Psoas muscle (tissue), 8 donors: ENCODE measurements around the gene PUM1. TPM values are rescaled to one million over a fixed set of nuclear protein-coding genes. Genes with fewer than 3 reads are reported as not detected.
A peak's percentile ranks its signal among the peaks of the same experiment; 100 is the strongest.

Experiments used
- ATAC-seq, 4 donors: fragments of 200-7000 bp; cut with Tn5 transposase; one replicate each; pipeline ENCODE4 v1.9.1; 2020; ENCODE audit warnings: moderate library complexity in 3 of 4, mild to moderate bottlenecking in 2 of 4
- DNase-seq, 2 donors: peaks; one replicate each; pipeline ENCODE4 v3.0.0-alpha.2; 2020
- H3K27ac ChIP-seq: fragments of 200-600 bp; one replicate; pipeline ENCODE4 v1.8.0; 2022
- H3K27me3 ChIP-seq, 3 donors: fragments of 200-600 bp in 1 of 3; one replicate each; pipeline versions ENCODE4 v1.6.1 to v1.8.0; 2013 to 2022; ENCODE audit warnings: low read length in 2 of 3, mild to moderate bottlenecking in 2 of 3, moderate library complexity in 1 of 3; ENCODE audit not compliant: insufficient read depth in 3 of 3
- H3K36me3 ChIP-seq, 2 donors: fragments of 200-600 bp in 1 of 2; one replicate each; pipeline versions ENCODE4 v1.6.1 to v1.8.0; 2013 to 2022; ENCODE audit warnings: low read depth in 1 of 2, mild to moderate bottlenecking in 1 of 2, moderate library complexity in 1 of 2; ENCODE audit not compliant: insufficient read depth in 1 of 2
- H3K4me1 ChIP-seq: fragments of 200-600 bp; one replicate; pipeline ENCODE4 v1.8.0; 2022
- H3K4me3 ChIP-seq: fragments of 200-600 bp; one replicate; pipeline ENCODE4 v1.8.0; 2022; ENCODE audit warnings: mild to moderate bottlenecking
- H3K9me3 ChIP-seq: fragments of 200-600 bp; one replicate; pipeline ENCODE4 v1.8.0; 2022
- WGBS, 3 donors: extraction: QIAGEN DNeasy Blood & Tissue Kit; methylation state at CpG; one replicate each; pipeline versions ENCODE4 v1.1.6 to v1.1.7; 2013; 5-methylcytosine and 5-hydroxymethylcytosine counted together
- intact Hi-C, 2 donors: fragments of 100-400 bp; cut with DNase I; formaldehyde crosslinking; loops; one replicate each; pipeline versions ENCODE4 v1.11.0 to v1.14.2; 2022
- polyA plus RNA-seq, 3 donors: library from polyadenylated mRNA; stranded (reverse); fragments of 200-250 nt; gene quantifications; one replicate each; pipeline ENCODE4 v1.2.3, GENCODE V29; 2013
- total RNA-seq, 4 donors: library from RNA; stranded (reverse); fragmentation: NEBNext Ultra II Directional in 2 of 4; extraction: Animal tissue kit (Norgen Biotek cat#: 25700) in 2 of 4; gene quantifications; one replicate each; pipeline versions ENCODE4 v1.2.1 to v1.2.4, GENCODE V29; 2021 to 2023
- TF ChIP-seq, protein P1 (sequence below): fragments of 200-600 bp; IDR thresholded peaks from one replicate; pipeline ENCODE4 v1.8.0; 2022; ENCODE audit warnings: antibody characterized with exemption
- donor health status: healthy with polysubstance abuse.
- donor health status: DM: no; HTN: no; CAD: no; lungs with moderate emphysema.
- donor health status: Bipolar disorder and iron deficiency.
- donor health status: healthy.
- donor health status: DM: yes; HTN: yes; CAD: no.
- donor health status: DM: no; HTN: no; CAD: no.
- donor health status: DM: no; HTN: no; CAD: no.
- donor health status: DM: yes; HTN: yes; CAD: no.

The PUM1 gene
- total and polyA plus RNA-seq, 7 donors = 16.8 to 93.4 (median 80.0) TPM

DNA sequence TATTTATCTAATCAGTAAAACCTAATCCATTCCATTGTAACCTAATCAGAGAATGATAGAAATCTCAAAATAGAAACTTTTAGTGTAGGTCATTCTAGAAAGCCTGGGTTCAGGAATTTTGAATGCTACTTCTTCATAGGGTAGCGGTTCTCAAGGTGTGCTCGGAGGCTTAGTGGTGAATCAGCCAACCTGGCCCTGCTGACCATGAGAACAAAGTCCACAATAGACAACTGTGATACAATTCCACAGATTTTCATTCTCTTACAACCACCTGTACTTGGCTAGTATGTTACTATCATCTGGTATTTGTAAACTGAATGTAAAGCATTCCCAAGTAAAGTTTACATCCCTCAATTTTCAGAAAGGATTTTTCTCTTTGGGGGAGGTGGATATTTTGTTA is 7.5 kb upstream of the PUM1 start:
- Histone ChIP-seq H3K27me3 (no peaks in the 10 kb centered on the region), H3K4me3 (no peak overlapping the region), H3K9me3 (no peaks in the 10 kb centered on the region), H3K4me1 (no peaks in the 10 kb centered on the region), H3K36me3 (no peaks in the 10 kb centered on the region), H3K27ac (no peak overlapping the region)
- DNase-seq = no peak
- intact Hi-C loops = loop anchor here in 1 of 2 donors (5.0 kb wide), 1 partner anchor 79 kb away; no protein-coding TSS in a partner anchor
- no peak for ATAC-seq
- WGBS, 3 donors = 89 to 98% (median 92%) methylated on average over 2 of the region's 2 CpGs
- TF ChIP-seq, protein P1, sequence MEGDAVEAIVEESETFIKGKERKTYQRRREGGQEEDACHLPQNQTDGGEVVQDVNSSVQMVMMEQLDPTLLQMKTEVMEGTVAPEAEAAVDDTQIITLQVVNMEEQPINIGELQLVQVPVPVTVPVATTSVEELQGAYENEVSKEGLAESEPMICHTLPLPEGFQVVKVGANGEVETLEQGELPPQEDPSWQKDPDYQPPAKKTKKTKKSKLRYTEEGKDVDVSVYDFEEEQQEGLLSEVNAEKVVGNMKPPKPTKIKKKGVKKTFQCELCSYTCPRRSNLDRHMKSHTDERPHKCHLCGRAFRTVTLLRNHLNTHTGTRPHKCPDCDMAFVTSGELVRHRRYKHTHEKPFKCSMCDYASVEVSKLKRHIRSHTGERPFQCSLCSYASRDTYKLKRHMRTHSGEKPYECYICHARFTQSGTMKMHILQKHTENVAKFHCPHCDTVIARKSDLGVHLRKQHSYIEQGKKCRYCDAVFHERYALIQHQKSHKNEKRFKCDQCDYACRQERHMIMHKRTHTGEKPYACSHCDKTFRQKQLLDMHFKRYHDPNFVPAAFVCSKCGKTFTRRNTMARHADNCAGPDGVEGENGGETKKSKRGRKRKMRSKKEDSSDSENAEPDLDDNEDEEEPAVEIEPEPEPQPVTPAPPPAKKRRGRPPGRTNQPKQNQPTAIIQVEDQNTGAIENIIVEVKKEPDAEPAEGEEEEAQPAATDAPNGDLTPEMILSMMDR = no peak

DNA sequence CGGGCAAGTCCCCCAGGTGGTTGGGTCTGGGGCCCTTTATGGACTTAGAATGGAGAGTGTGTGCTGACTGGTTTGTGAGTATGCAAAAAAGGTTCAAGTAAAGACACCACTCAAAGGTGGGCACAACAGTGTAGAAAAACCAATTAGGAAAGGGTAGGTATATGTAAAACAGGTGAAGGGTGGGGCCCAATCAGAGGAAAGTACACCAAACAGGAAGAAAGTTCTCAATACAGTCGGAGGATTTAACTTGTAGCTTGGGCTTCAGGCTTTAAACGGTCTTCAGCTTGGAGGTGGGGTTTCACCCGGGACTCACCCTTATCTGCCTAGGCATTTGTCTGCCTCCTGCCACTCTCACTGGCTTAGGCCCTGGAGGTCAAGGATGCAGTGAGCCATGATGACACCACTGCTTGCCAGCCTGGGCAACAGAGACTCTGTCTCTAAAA is 6.8 kb upstream of the PUM1 start:
- no peak overlapping the region for H3K27ac ChIP-seq
- WGBS, 3 donors = 63 to 65% (median 64%) methylated on average over 4 of the region's 4 CpGs
- H3K36me3 ChIP-seq = no peaks in the 10 kb centered on the region
- DNase-seq (no peak), ATAC-seq (no peak)
- intact Hi-C loops = loop anchor here in 1 of 2 donors (5.0 kb wide), 1 partner anchor 80 kb away; no protein-coding TSS in a partner anchor
- H3K27me3 ChIP-seq = no peaks in the 10 kb centered on the region
- no peaks in the 10 kb centered on the region for H3K9me3 ChIP-seq
- H3K4me3 ChIP-seq = no peak overlapping the region
- TF ChIP-seq, protein P1 = no peak
- H3K4me1 ChIP-seq = no peaks in the 10 kb centered on the region

DNA sequence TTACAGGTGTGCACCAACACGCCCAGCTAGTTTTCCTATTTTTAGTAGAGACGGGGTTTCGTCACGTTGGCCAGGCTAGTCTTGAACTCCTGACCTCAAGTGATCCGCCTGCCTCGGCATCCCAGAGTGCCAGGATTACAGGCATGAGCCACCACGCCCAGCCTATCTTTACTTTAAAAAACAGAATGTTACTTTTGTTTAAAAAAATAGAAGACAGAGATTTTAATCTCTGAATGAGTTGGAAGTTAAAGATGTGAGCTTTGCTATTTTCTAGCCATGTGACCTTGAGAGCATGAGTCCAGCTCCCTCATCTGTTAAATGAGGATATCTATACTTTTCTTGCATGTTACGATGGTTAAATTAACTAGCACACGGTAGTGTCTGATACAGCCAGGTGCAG is 3.9 kb upstream of the PUM1 start:
- H3K4me1 ChIP-seq = no peaks in the 10 kb centered on the region
- H3K27me3 ChIP-seq = no peaks in the 10 kb centered on the region
- H3K9me3 ChIP-seq = no peaks in the 10 kb centered on the region
- DNase-seq = no peak
- TF ChIP-seq, protein P1 = no peak
- H3K36me3 ChIP-seq = no peaks in the 10 kb centered on the region
- no peak overlapping the region for H3K4me3 ChIP-seq
- no peak for ATAC-seq
- no peak overlapping the region for H3K27ac ChIP-seq
- 62 to 67% (median 65%) methylated on average over 9 of the region's 9 CpGs for WGBS, 3 donors
- intact Hi-C loops = no loop called here

DNA sequence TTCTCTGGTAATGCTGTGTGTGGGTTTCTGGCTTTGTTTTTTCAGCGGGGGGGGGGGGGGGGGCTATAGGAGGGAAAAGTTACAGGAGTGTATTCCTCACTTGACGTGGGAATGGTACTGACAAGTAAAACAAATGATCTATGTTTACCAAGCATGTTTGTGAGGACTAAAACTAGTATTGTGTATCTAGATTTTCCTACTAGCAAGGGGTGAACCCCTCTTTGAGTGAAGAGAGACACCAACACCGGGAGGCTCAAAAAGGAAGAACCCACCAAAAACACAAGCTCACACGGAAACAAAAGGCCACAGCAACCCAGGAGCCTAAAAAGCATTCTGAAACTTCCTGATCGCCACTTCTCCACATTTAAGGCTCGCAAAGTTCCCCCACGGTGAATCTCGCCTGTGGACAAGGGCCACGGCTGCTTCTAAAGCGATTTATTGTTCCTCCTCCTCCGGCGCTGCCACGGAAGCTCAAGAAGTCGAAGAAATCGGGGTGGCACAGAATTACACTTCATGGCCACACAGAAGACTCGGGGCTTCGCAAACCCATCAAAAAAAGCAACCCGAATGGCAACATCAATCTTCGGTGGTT is 703 bp downstream of the PUM1 start:
- intact Hi-C loops = loop anchor here in 1 of 2 donors (2.0 kb wide), 1 partner anchor 82 kb away; no protein-coding TSS in a partner anchor
- no peaks in the 10 kb centered on the region for H3K9me3 ChIP-seq
- ATAC-seq (peak in 2 of 4 donors; percentile 1 to 35), DNase-seq (no peak)
- peak overlapping the region; percentile 96 for H3K4me3 ChIP-seq
- WGBS, 3 donors = 0 to 1% (median 0%) methylated on average over 19 of the region's 19 CpGs
- H3K4me1 ChIP-seq = peaks cover 38% of the 10 kb centered on the region
- no peaks in the 10 kb centered on the region for H3K27me3 ChIP-seq
- TF ChIP-seq, protein P1 = no peak
- no peaks in the 10 kb centered on the region for H3K36me3 ChIP-seq
- peak overlapping the region; percentile 94 for H3K27ac ChIP-seq
